ENCODE measurements around the gene PARN.

GRCh38 chr16:14438256-14438655 lies 191.8 kb downstream of the PARN start:
- TF ChIP-seq CTCF (IDR thresholded peaks at IDR 0.05) (no peak), REST (IDR thresholded peaks at IDR 0.05; ENCODE audit: insufficient read depth in 1 of 2, low read depth in 2 of 2, low read length in 1 of 2) (no peak)
